ENCODE measurements around the gene STXBP6.

STXBP6 gene

GRCh38 chr14:25017562-25017961 is 32.4 kb downstream of the STXBP6 start:
- TF ChIP-seq ZFP30 (CRISPR knock-in tag; IDR thresholded peaks at IDR 0.05) (no peak), CREB5 (CRISPR knock-in tag; IDR thresholded peaks at IDR 0.05; ENCODE audit: low read depth) (no peak), ZNF8 (CRISPR knock-in tag; IDR thresholded peaks at IDR 0.05) (no peak), CSRNP3 (CRISPR knock-in tag; IDR thresholded peaks at IDR 0.05) (no peak), OSR1 (CRISPR knock-in tag; IDR thresholded peaks at IDR 0.05) (no peak), GLIS3 (CRISPR knock-in tag; IDR thresholded peaks at IDR 0.05) (no peak), TOX (CRISPR knock-in tag; IDR thresholded peaks at IDR 0.05; ENCODE audit: borderline replicate concordance) (no peak), ESRRG (CRISPR knock-in tag; IDR thresholded peaks at IDR 0.05) (no peak), CSDC2 (CRISPR knock-in tag; IDR thresholded peaks at IDR 0.05) (no peak), ZFP3 (CRISPR knock-in tag; IDR thresholded peaks at IDR 0.05) (no peak), ZNF565 (CRISPR knock-in tag; conservative IDR thresholded peaks at IDR 0.05; ENCODE audit: low read depth) (no peak), ZC3H10 (CRISPR knock-in tag; IDR thresholded peaks at IDR 0.05) (no peak), ZNF70 (CRISPR knock-in tag; IDR thresholded peaks at IDR 0.05) (no peak), ISL1 (CRISPR knock-in tag; IDR thresholded peaks at IDR 0.05) (no peak)
- TF ChIP-seq, protein P1, sequence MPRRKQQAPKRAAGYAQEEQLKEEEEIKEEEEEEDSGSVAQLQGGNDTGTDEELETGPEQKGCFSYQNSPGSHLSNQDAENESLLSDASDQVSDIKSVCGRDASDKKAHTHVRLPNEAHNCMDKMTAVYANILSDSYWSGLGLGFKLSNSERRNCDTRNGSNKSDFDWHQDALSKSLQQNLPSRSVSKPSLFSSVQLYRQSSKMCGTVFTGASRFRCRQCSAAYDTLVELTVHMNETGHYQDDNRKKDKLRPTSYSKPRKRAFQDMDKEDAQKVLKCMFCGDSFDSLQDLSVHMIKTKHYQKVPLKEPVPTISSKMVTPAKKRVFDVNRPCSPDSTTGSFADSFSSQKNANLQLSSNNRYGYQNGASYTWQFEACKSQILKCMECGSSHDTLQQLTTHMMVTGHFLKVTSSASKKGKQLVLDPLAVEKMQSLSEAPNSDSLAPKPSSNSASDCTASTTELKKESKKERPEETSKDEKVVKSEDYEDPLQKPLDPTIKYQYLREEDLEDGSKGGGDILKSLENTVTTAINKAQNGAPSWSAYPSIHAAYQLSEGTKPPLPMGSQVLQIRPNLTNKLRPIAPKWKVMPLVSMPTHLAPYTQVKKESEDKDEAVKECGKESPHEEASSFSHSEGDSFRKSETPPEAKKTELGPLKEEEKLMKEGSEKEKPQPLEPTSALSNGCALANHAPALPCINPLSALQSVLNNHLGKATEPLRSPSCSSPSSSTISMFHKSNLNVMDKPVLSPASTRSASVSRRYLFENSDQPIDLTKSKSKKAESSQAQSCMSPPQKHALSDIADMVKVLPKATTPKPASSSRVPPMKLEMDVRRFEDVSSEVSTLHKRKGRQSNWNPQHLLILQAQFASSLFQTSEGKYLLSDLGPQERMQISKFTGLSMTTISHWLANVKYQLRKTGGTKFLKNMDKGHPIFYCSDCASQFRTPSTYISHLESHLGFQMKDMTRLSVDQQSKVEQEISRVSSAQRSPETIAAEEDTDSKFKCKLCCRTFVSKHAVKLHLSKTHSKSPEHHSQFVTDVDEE (CRISPR knock-in tag; IDR thresholded peaks at IDR 0.05) = no peak
- TF ChIP-seq, protein P2, sequence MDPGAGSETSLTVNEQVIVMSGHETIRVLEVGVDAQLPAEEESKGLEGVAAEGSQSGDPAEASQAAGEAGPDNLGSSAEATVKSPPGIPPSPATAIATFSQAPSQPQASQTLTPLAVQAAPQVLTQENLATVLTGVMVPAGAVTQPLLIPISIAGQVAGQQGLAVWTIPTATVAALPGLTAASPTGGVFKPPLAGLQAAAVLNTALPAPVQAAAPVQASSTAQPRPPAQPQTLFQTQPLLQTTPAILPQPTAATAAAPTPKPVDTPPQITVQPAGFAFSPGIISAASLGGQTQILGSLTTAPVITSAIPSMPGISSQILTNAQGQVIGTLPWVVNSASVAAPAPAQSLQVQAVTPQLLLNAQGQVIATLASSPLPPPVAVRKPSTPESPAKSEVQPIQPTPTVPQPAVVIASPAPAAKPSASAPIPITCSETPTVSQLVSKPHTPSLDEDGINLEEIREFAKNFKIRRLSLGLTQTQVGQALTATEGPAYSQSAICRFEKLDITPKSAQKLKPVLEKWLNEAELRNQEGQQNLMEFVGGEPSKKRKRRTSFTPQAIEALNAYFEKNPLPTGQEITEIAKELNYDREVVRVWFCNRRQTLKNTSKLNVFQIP (CRISPR knock-in tag; IDR thresholded peaks at IDR 0.05; ENCODE audit: borderline replicate concordance, low read depth) = no peak

DNA sequence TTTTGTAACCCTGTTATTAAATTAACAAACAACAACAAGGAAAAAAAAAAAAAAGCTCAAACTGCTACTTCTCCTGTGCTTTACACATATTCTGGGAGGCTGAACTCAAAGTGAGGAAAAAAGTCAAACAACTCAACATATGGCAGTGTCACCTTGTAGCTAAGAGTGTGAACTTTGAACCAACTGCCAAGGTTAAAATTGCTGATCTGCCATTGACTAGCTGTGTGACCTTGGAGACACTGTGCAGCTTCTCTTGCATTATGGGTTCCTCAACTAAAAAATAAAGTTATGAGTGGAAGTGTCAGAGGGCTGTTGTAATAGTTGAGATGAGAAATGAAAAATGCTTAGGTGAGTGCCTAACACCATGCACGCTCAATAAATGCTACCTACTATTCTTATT is 34.2 kb downstream of the STXBP6 start:
- TF ChIP-seq ZNF565 (CRISPR knock-in tag; conservative IDR thresholded peaks at IDR 0.05; ENCODE audit: low read depth) = no peak
- TF ChIP-seq, protein P3, sequence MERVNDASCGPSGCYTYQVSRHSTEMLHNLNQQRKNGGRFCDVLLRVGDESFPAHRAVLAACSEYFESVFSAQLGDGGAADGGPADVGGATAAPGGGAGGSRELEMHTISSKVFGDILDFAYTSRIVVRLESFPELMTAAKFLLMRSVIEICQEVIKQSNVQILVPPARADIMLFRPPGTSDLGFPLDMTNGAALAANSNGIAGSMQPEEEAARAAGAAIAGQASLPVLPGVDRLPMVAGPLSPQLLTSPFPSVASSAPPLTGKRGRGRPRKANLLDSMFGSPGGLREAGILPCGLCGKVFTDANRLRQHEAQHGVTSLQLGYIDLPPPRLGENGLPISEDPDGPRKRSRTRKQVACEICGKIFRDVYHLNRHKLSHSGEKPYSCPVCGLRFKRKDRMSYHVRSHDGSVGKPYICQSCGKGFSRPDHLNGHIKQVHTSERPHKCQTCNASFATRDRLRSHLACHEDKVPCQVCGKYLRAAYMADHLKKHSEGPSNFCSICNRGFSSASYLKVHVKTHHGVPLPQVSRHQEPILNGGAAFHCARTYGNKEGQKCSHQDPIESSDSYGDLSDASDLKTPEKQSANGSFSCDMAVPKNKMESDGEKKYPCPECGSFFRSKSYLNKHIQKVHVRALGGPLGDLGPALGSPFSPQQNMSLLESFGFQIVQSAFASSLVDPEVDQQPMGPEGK (CRISPR knock-in tag; IDR thresholded peaks at IDR 0.05; ENCODE audit: borderline replicate concordance) = no peak
- TF ChIP-seq PPARA (CRISPR knock-in tag; IDR thresholded peaks at IDR 0.05; ENCODE audit: borderline replicate concordance) = no peak
- TF ChIP-seq GLIS3 (CRISPR knock-in tag; IDR thresholded peaks at IDR 0.05) = no peak
- no peak for TF ChIP-seq OSR1 (CRISPR knock-in tag; IDR thresholded peaks at IDR 0.05)
- no peak for TF ChIP-seq ESRRG (CRISPR knock-in tag; IDR thresholded peaks at IDR 0.05)
- no peak for TF ChIP-seq ZC3H10 (CRISPR knock-in tag; IDR thresholded peaks at IDR 0.05)
- no peak for TF ChIP-seq CREB5 (CRISPR knock-in tag; IDR thresholded peaks at IDR 0.05; ENCODE audit: low read depth)
- TF ChIP-seq ZNF8 (CRISPR knock-in tag; IDR thresholded peaks at IDR 0.05) = no peak
- no peak for ATAC-seq

More at GRCh38 chr14:25017562-25017961, 32.4 kb downstream of the STXBP6 start:
- no peak for ATAC-seq

DNA sequence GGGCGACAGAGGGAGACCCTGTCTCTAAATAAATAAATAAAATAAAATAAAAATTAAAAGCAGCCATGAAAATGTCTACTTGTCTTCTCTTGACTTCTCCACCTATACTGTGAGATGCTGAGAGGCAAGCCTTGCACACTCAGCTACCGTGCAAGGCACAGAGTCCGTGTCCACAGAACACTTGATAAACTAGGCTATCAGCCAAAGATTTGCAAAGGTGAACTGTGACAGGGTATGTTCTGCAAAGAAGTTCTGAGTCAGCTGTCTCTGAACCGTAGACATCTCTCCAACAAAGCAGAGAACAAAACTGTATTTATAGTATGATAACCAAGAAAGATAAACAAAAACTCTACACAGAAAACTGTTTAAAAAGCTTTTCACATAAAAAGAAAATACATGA is 35.5 kb downstream of the STXBP6 start:
- no peak for ATAC-seq
- TF ChIP-seq, protein P1 (CRISPR knock-in tag; IDR thresholded peaks at IDR 0.05) = no peak
- TF ChIP-seq RARB (CRISPR knock-in tag; IDR thresholded peaks at IDR 0.05) (no peak), CSRNP3 (CRISPR knock-in tag; IDR thresholded peaks at IDR 0.05) (no peak), CSDC2 (CRISPR knock-in tag; IDR thresholded peaks at IDR 0.05) (no peak), ZNF565 (CRISPR knock-in tag; conservative IDR thresholded peaks at IDR 0.05; ENCODE audit: low read depth) (no peak), ZFP3 (CRISPR knock-in tag; IDR thresholded peaks at IDR 0.05) (no peak), SNAI2 (CRISPR knock-in tag; IDR thresholded peaks at IDR 0.05) (no peak)
- TF ChIP-seq, protein P3 (CRISPR knock-in tag; IDR thresholded peaks at IDR 0.05; ENCODE audit: borderline replicate concordance) = no peak
